ENCODE results near the gene ZNF618. TPM values are rescaled to one million over a fixed set of nuclear protein-coding genes. Genes with fewer than 3 reads are reported as not detected.

Gene ZNF618
- total RNA-seq, 1 donor from 2014 or later = 7.8 TPM

GRCh38 chr9:114098936-114099668 lies 223.0 kb downstream of the ZNF618 start, which contains the start of gene KIF12:
Gene KIF12, minus strand, starts transcription at chr9:114099292. Its CDS starts 16 bp downstream, at chr9:114099276.
- no peak for DNase-seq

DNA sequence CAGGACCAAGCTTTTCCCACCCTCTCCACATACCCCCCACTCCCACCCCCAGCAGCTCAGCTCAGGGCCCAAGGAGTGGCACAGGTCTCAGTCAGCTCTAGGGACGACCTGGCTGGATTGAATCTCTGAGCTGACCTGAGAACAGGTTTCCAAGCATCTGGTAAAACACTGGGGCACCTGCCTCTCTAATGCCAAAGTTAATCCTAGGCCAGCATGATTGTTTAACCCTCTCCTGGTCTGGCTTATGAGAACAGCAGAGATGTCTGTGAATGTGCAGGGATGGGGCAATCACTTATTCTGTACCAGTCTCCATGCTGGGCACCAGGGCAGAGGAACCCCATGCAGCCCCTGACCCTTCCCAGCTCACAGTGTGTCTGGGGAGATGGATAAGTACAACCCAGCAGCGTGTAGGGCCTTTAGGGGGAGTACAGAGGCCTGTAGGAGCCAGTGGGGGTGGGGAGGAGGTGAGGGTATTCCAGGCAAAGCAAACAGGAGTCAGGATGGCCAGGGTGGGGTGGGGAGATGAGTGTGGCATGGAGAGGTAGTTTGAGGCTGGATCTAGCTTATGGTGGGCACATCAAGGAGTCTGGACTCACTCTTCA lies 223.7 kb downstream of the ZNF618 start:
- DNase-seq = no peak

- no peak for DNase-seq
Measured at GRCh38 chr9:114100536-114100935, 224.4 kb downstream of the ZNF618 start.

GRCh38 chr9:114102484-114102883 lies 226.4 kb downstream of the ZNF618 start:
- no peak for DNase-seq

DNA sequence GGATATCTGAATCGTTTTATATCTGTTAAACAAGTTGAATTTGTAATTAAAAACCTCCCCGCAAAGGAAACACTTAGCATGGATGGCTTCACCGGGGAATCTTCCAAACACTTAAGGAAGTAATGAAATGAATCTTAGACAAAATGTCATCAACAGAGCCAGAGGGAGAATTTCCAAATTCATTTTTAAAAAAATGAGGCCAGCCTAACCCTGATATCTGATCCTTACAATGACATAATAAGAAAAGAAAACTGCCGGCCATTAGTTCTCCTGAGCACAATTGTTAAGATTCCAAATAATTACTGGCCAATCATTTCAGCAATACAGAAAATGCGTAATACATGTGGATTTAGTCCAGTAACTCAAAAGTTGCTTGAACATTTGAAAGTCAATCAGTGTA lies 229.1 kb downstream of the ZNF618 start:
- no peak for DNase-seq

Other genes starting within 250 kb of the ZNF618 start
- 0.30 TPM for gene AMBP, start 202.0 kb downstream of the ZNF618 start, total RNA-seq
- 2.3 TPM for gene KIF12, start 223.0 kb downstream of the ZNF618 start, total RNA-seq